HG02571 (cell line): ENCODE measurements around the gene BMF.
A peak's percentile ranks its signal among the peaks of the same experiment; 100 is the strongest.

ENCODE experiments used
- ATAC-seq: cut with Tn5 transposase; IDR thresholded peaks from one replicate; pipeline ENCODE4 v1.9.1; 2021; ENCODE audit warnings: mild to moderate bottlenecking, moderate library complexity; ENCODE audit not compliant: unreplicated experiment

Gene BMF

GRCh38 chr15:40069178-40070165 lies 39.2 kb downstream of the BMF start:
- ATAC-seq = peak; percentile 46

- ATAC-seq = no peak
Measured at GRCh38 chr15:40067921-40068624, 40.6 kb downstream of the BMF start.

- no peak for ATAC-seq
Measured at GRCh38 chr15:40066589-40066988, 42.1 kb downstream of the BMF start.

- ATAC-seq = no peak
Measured at GRCh38 chr15:40065166-40065565, 43.5 kb downstream of the BMF start.

GRCh38 chr15:40064231-40064894 lies 44.3 kb downstream of the BMF start:
- ATAC-seq = peak; percentile 55

- no peak for ATAC-seq
Measured at GRCh38 chr15:40063563-40064011, 45.1 kb downstream of the BMF start.

- ATAC-seq = no peak
Measured at GRCh38 chr15:40062816-40063562, 45.7 kb downstream of the BMF start.

- ATAC-seq = peak; percentile 55
Measured at GRCh38 chr15:40061212-40061901, 47.3 kb downstream of the BMF start.

GRCh38 chr15:40060236-40060961 lies 48.3 kb downstream of the BMF start:
- ATAC-seq = no peak

- no peak for ATAC-seq
Measured at GRCh38 chr15:40059821-40060220, 48.9 kb downstream of the BMF start.

- ATAC-seq = no peak
Measured at GRCh38 chr15:40058476-40059140, 50.1 kb downstream of the BMF start.

GRCh38 chr15:40055576-40056293 lies 52.9 kb downstream of the BMF start:
- ATAC-seq = no peak

GRCh38 chr15:40054855-40055575 lies 53.7 kb downstream of the BMF start:
- ATAC-seq = peak; percentile 82

- ATAC-seq = peak; percentile 44
Measured at GRCh38 chr15:40054605-40054854, 54.1 kb downstream of the BMF start.

- peak; percentile 21 for ATAC-seq
Measured at GRCh38 chr15:40053831-40054604, 54.7 kb downstream of the BMF start.

- ATAC-seq = no peak
Measured at GRCh38 chr15:40053079-40053830, 55.4 kb downstream of the BMF start.
